GM12892 (cell line): Measurements from ENCODE around the gene IL1RAP.
"Not testable (repeated sequence)": the region's sequence is repeated elsewhere in the genome, so short reads cannot be mapped to it uniquely, and the experiment has no call there.

Experiments
- POLR2A ChIP-seq: IDR thresholded peaks from 2 replicates; pipeline ENCODE4 v1.6.1; 2011; ENCODE audit warnings: low read depth, low read length, control low read depth
- POLR2AphosphoS5 ChIP-seq: IDR thresholded peaks from 2 replicates; pipeline ENCODE4 v1.6.1; 2011; ENCODE audit warnings: low read depth, low read length, control low read depth
- TAF1 ChIP-seq: IDR thresholded peaks from 2 replicates; pipeline ENCODE4 v1.6.1; 2011; ENCODE audit warnings: low read depth, mild to moderate bottlenecking, control low read depth, low read length, borderline replicate concordance

GRCh38 chr3:190473261-190473660, 40.6 kb upstream of the IL1RAP start:
- not testable (repeated sequence) for TF ChIP-seq POLR2A, POLR2AphosphoS5, TAF1
